MM.1S (cell line): Measurements from ENCODE around the gene PALM2AKAP2.

ENCODE experiments used
- EZH2 ChIP-seq: fragments of 300-600 bp; sonication (generic); optimal IDR thresholded peaks from 2 replicates; pipeline ENCODE3; 2017; ENCODE audit warnings: low read depth, mild to moderate bottlenecking, antibody characterized with exemption, low read length, mixed read lengths
- TF ChIP-seq, protein P1 (sequence below): fragments of 300-600 bp; sonication (generic); IDR thresholded peaks from 2 replicates; pipeline ENCODE4 v1.5.1; 2016; ENCODE audit warnings: antibody characterized with exemption, low read length, mixed read lengths

DNA sequence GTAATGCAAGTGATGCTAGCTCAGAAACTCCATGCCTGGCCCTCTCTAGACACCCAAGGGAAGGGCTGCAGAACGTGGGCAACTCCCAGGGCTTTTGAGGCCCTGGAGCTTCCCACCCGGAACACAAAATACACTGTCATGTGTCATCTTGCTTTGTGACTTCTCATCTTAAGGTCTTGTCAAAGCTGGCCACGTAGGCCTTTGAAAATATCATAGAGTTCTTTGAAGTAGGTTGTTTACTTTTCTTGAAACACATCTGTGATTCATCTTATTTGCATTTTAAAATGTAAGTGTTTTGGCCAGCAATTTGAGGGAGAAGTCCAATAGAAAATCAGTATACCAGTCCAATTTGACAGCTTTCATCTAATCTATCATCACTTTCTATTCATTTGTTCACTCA is 40.2 kb upstream of the PALM2AKAP2 start:
- TF ChIP-seq EZH2 = no peak
- TF ChIP-seq, protein P1, sequence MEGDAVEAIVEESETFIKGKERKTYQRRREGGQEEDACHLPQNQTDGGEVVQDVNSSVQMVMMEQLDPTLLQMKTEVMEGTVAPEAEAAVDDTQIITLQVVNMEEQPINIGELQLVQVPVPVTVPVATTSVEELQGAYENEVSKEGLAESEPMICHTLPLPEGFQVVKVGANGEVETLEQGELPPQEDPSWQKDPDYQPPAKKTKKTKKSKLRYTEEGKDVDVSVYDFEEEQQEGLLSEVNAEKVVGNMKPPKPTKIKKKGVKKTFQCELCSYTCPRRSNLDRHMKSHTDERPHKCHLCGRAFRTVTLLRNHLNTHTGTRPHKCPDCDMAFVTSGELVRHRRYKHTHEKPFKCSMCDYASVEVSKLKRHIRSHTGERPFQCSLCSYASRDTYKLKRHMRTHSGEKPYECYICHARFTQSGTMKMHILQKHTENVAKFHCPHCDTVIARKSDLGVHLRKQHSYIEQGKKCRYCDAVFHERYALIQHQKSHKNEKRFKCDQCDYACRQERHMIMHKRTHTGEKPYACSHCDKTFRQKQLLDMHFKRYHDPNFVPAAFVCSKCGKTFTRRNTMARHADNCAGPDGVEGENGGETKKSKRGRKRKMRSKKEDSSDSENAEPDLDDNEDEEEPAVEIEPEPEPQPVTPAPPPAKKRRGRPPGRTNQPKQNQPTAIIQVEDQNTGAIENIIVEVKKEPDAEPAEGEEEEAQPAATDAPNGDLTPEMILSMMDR = no peak
